ENCODE measurements around the gene SCD5.

Gene SCD5

GRCh38 chr4:82791179-82791578 lies 7.4 kb downstream of the SCD5 start:
- Histone ChIP-seq H3K36me3 (ENCODE audit: insufficient read depth) (no peaks in the 10 kb centered on the region), H3K4me1 (ENCODE audit: low read depth, poor library complexity, severe bottlenecking) (peaks cover 17% of the 10 kb centered on the region), H4K20me1 (ENCODE audit: insufficient read depth) (no peaks in the 10 kb centered on the region), H3K79me2 (ENCODE audit: insufficient read depth, low read depth) (peaks cover 16% of the 10 kb centered on the region; the same call in 1 of the 2 replicates), H3K4me2 (no peak overlapping the region), H2AFZ (ENCODE audit: low read depth) (no peak overlapping the region), H3K4me3 (IDR thresholded peaks at IDR 0.05; ENCODE audit: insufficient read depth, low read depth, low read length) (no peak overlapping the region), H3K27ac (no peak overlapping the region), H3K9ac (no peak overlapping the region), H3K27me3 (ENCODE audit: insufficient read depth, low read depth) (no peaks in the 10 kb centered on the region)
- TF ChIP-seq CTCF (conservative IDR thresholded peaks at IDR 0.05; ENCODE audit: low read depth, low read length), result no peak

- Histone ChIP-seq H3K36me3 (ENCODE audit: insufficient read depth) (no peaks in the 10 kb centered on the region), H3K4me2 (no peak overlapping the region), H2AFZ (ENCODE audit: low read depth) (no peak overlapping the region), H3K79me2 (ENCODE audit: insufficient read depth, low read depth) (peaks cover 16% of the 10 kb centered on the region; the same call in 1 of the 2 replicates), H3K4me3 (IDR thresholded peaks at IDR 0.05; ENCODE audit: insufficient read depth, low read depth, low read length) (no peak overlapping the region), H3K27me3 (ENCODE audit: insufficient read depth, low read depth) (no peaks in the 10 kb centered on the region), H3K9ac (no peak overlapping the region), H3K4me1 (ENCODE audit: low read depth, poor library complexity, severe bottlenecking) (peaks cover 28% of the 10 kb centered on the region), H3K27ac (no peak overlapping the region), H4K20me1 (ENCODE audit: insufficient read depth) (no peaks in the 10 kb centered on the region)
- TF ChIP-seq CTCF (conservative IDR thresholded peaks at IDR 0.05; ENCODE audit: low read depth, low read length), result no peak
Observed at GRCh38 chr4:82790060-82790660, 8.4 kb downstream of the SCD5 start.

- Histone ChIP-seq H3K27me3 (ENCODE audit: insufficient read depth, low read depth) (no peaks in the 10 kb centered on the region), H3K79me2 (ENCODE audit: insufficient read depth, low read depth) (peaks cover 24% of the 10 kb centered on the region; the same call in 1 of the 2 replicates), H3K4me3 (IDR thresholded peaks at IDR 0.05; ENCODE audit: insufficient read depth, low read depth, low read length) (no peak overlapping the region), H3K4me2 (no peak overlapping the region), H2AFZ (ENCODE audit: low read depth) (no peak overlapping the region), H3K4me1 (ENCODE audit: low read depth, poor library complexity, severe bottlenecking) (peaks cover 37% of the 10 kb centered on the region), H4K20me1 (ENCODE audit: insufficient read depth) (no peaks in the 10 kb centered on the region), H3K27ac (no peak overlapping the region), H3K36me3 (ENCODE audit: insufficient read depth) (no peaks in the 10 kb centered on the region), H3K9ac (no peak overlapping the region)
- TF ChIP-seq CTCF (conservative IDR thresholded peaks at IDR 0.05; ENCODE audit: low read depth, low read length), result no peak
Observed at GRCh38 chr4:82789025-82789776, 9.4 kb downstream of the SCD5 start.

GRCh38 chr4:82787342-82787741 lies 11.3 kb downstream of the SCD5 start:
- TF ChIP-seq CTCF (conservative IDR thresholded peaks at IDR 0.05; ENCODE audit: low read depth, low read length), result no peak

More at GRCh38 chr4:82787342-82787741, 11.3 kb downstream of the SCD5 start:
- no peak overlapping the region; the same call in 1 of the 2 replicates for H3K4me2 ChIP-seq
- H3K4me3 ChIP-seq (IDR thresholded peaks at IDR 0.05; ENCODE audit: insufficient read depth, low read depth, low read length), result no peak overlapping the region
- no peaks in the 10 kb centered on the region for H4K20me1 ChIP-seq (ENCODE audit: insufficient read depth)
- H3K4me1 ChIP-seq (ENCODE audit: low read depth, poor library complexity, severe bottlenecking), result peaks cover 56% of the 10 kb centered on the region
- no peak overlapping the region for H3K9ac ChIP-seq
- H2AFZ ChIP-seq (ENCODE audit: low read depth), result no peak overlapping the region
- peaks cover 41% of the 10 kb centered on the region; the same call in 1 of the 2 replicates for H3K79me2 ChIP-seq (ENCODE audit: insufficient read depth, low read depth)
- H3K27me3 ChIP-seq (ENCODE audit: insufficient read depth, low read depth), result no peaks in the 10 kb centered on the region
- H3K36me3 ChIP-seq (ENCODE audit: insufficient read depth), result no peaks in the 10 kb centered on the region
- H3K27ac ChIP-seq, result no peak overlapping the region
